ENCODE results near the gene BCAS1. TPM values are rescaled to one million over a fixed set of nuclear protein-coding genes. Genes with fewer than 3 reads are reported as not detected.

Gene BCAS1
- total and polyA plus RNA-seq, 10 of the 15 experiments (the other 5 are each of a cell fraction or from before 2014, with no cell fraction given), result 0.21 to 1.4 (median 0.55) TPM

GRCh38 chr20:53929974-53930650 is 140.3 kb downstream of the BCAS1 start (continued):
- peak; percentile 88 for TF ChIP-seq TCF12 (IDR thresholded peaks at IDR 0.05; ENCODE audit: low read depth, low read length)
- no peak for TF ChIP-seq WRNIP1 (IDR thresholded peaks at IDR 0.05; ENCODE audit: borderline replicate concordance, low read depth, low read length)

GRCh38 chr20:53929399-53929798 is 141.0 kb downstream of the BCAS1 start:
- Histone ChIP-seq H3K4me1 (ENCODE audit: control insufficient read depth, insufficient read depth, low read length) (peaks cover 71% of the 10 kb centered on the region), H4K20me1 (ENCODE audit: control insufficient read depth, insufficient read depth) (no peaks in the 10 kb centered on the region), H3K79me2 (ENCODE audit: control insufficient read depth, insufficient read depth, low read length) (peaks cover 1% of the 10 kb centered on the region), H3K27me3 (replicated peaks in 1 of 2; ENCODE audit: control insufficient read depth in 2 of 2, insufficient read depth in 2 of 2, low read length in 1 of 2) (no peaks in the 10 kb centered on the region), H3K36me3 (ENCODE audit: control insufficient read depth in 2 of 2, insufficient read depth in 2 of 2, low read length in 1 of 2) (no peaks in the 10 kb centered on the region), H2AFZ (ENCODE audit: control insufficient read depth, low read depth, low read length) (no peak overlapping the region), H3K4me2 (ENCODE audit: control insufficient read depth, insufficient read depth) (peak overlapping the region; percentile 93), H3K27ac (ENCODE audit: control insufficient read depth, insufficient read depth) (peak overlapping the region; percentile 97), H3K9ac (ENCODE audit: control insufficient read depth, insufficient read depth, low read length) (peak overlapping the region; percentile 66), H3K4me3 (no peak overlapping the region), H3K9me3 (replicated peaks; ENCODE audit: control insufficient read depth, insufficient read depth, low read length) (no peaks in the 10 kb centered on the region; the same call in 1 of the 3 replicates)
- WGBS (ENCODE audit: insufficient coverage, insufficient replicate concordance, low lambda C conversion rate, missing lambda C conversion rate), result 61% methylated on average over 2 of the region's 2 CpGs
- TF ChIP-seq SP1 (IDR thresholded peaks at IDR 0.05; ENCODE audit: low read depth, low read length), result no peak
- peak; percentile 8; the same call in 1 of the 2 replicates for TF ChIP-seq NFXL1 (IDR thresholded peaks at IDR 0.05; ENCODE audit: borderline replicate concordance)
- CTCF ChIA-PET, result interaction anchor here (1.0 to 20.5 kb wide), 6 partner anchors 8 to 133 kb away, joined by 3 to 258 read pairs (median 7); no protein-coding TSS in a partner anchor
- POLR2A ChIA-PET, result interaction anchor here (1.2 to 4.0 kb wide), 6 partner anchors 10 to 200 kb away, joined by 3 to 23 read pairs (median 10); no protein-coding TSS in a partner anchor
- RAD21 ChIA-PET (ENCODE audit: unreplicated experiment), result interaction anchor here (0.6 to 18.3 kb wide), 12 partner anchors 9 to 798 kb away, joined by 3 to 394 read pairs (median 4); no protein-coding TSS in a partner anchor
- intact Hi-C loops (cut with micrococcal nuclease; ENCODE audit: unreplicated experiment), result no loop called here
- SMC1A ChIA-PET (ENCODE audit: uncharacterized antibody, unreplicated experiment), result interaction anchor here (0.5 to 18.6 kb wide), 17 partner anchors 9 to 350 kb away, joined by 3 to 384 read pairs (median 6); no protein-coding TSS in a partner anchor
- ATAC-seq (no peak), DNase-seq (ENCODE audit: low read depth, low spot score) (no peak), FAIRE-seq (no peak)
- no TSS peak for BruUV-seq (replicated peaks)
- in situ Hi-C loops (cut with MboI), result no loop called here
